GM12878 (cell line): ENCODE data around the gene PACS1.

ENCODE experiments used
- ELK1 ChIP-seq: IDR thresholded peaks from 2 replicates; pipeline ENCODE4 v1.6.1; 2012; ENCODE audit warnings: low read depth, low read length, improper control_type of control experiment
- EP300 ChIP-seq, 2 experiments: fragments of 150-350 bp in 1 of 2; IDR thresholded peaks; 2 replicates each; pipeline ENCODE4 v1.6.1; 2011 to 2012; ENCODE audit warnings: low read depth in 2 of 2, low read length in 2 of 2, borderline replicate concordance in 1 of 2, improper control_type of control experiment in 1 of 2, inconsistent platforms in 1 of 2; ENCODE audit not compliant: control insufficient read depth in 1 of 2
- MYC ChIP-seq: IDR thresholded peaks from 2 replicates; pipeline ENCODE4 v1.6.1; 2011; ENCODE audit warnings: mild to moderate bottlenecking, low read length, moderate library complexity, inconsistent platforms; ENCODE audit not compliant: insufficient read depth, insufficient replicate concordance, insufficient read length, severe bottlenecking
- RAD21 ChIP-seq: IDR thresholded peaks from 2 replicates; pipeline ENCODE4 v1.6.1; 2011; ENCODE audit warnings: mild to moderate bottlenecking, low read depth, low read length, moderate library complexity; ENCODE audit not compliant: insufficient read depth
- RFX5 ChIP-seq: IDR thresholded peaks from 2 replicates; pipeline ENCODE4 v1.6.1; 2011; ENCODE audit warnings: low read depth, low read length, improper control_type of control experiment

DNA sequence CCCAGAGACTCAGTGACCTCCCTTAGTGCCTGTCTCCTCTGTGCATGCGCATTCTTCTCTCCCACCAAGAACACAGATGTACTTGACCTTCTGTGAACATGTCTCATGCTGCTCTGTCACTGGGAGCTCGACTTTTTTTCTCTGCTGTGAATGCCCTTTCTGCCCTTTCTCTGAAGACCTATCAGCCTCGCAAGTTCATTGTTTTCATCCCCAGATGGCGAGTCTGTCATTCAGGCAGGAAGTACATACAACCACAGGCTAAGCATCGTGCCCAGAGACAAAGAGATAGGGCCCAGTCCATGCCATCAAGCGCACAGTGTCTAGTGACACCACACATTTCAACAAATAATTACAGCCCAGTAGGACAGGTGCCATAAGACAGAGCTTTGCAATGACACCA lies 148.0 kb downstream of the PACS1 start:
- TF ChIP-seq RAD21 (no peak), ELK1 (no peak), MYC (no peak), RFX5 (no peak), EP300 (IDR thresholded peaks at IDR 0.05; ENCODE audit: borderline replicate concordance in 1 of 2, control insufficient read depth in 1 of 2, low read depth in 2 of 2, low read length in 2 of 2) (no peak)
